GM19025 (cell line): ENCODE measurements around the gene BCAS4.
"Not testable (repeated sequence)": the region's sequence is repeated elsewhere in the genome, so short reads cannot be mapped to it uniquely, and the experiment has no call there.

Source experiments
- ATAC-seq: cut with Tn5 transposase; IDR thresholded peaks from one replicate; pipeline ENCODE4 v1.9.1; 2021; ENCODE audit warnings: mild to moderate bottlenecking, low read depth, moderate library complexity; ENCODE audit not compliant: unreplicated experiment

Gene BCAS4

DNA sequence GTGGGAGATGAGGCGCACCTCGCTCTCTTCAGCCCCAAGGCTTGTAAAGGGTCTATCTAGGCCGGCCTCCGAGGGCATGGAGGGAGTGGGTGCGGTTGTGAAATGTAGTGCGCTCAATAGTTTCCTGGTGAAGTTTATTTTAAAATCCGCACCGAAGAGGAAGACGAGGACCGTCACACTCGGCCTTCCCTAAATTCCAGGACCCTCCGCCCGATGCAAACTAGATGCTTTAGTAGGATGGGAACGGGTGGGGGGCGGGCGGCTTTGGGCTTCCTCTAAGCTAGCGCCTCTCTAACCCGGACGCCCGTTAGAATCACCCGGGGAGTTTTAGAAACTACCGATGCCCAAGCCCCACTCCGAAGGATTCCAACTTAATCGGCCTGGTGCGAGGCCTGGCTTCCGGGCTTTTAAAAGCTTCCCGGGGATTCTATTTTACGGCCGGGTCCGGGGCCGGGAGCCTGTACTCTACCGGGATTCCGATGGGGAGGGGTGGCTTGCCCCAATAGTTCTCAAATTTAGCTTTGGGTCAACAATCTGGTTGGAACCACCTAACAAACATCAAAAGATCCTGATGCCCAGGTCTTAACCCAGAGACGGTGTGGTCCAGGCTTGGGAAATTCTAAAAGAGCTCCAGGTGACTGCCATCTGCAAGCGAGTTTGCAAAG lies 548 bp upstream of the BCAS4 start:
- ATAC-seq: no peak

DNA sequence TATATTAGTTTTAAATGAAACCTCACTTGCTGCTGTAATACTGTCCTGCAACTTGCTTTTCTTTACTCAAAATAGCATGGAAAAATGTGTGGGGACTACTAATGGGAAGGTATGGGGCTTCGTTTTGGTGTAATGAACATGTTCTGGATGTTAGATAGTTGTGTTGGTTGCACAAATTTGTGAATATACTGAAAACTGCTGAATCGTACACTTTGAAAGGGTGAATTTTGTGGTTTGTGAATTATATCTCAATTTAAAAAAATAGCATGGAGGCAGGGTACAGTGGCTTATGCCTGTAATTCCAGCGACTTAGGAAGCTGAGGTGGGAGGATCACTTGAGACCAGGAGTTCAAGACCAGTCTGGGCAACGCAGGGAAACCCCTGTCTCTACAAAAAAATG lies 2.3 kb downstream of the BCAS4 start:
- no peak for ATAC-seq

DNA sequence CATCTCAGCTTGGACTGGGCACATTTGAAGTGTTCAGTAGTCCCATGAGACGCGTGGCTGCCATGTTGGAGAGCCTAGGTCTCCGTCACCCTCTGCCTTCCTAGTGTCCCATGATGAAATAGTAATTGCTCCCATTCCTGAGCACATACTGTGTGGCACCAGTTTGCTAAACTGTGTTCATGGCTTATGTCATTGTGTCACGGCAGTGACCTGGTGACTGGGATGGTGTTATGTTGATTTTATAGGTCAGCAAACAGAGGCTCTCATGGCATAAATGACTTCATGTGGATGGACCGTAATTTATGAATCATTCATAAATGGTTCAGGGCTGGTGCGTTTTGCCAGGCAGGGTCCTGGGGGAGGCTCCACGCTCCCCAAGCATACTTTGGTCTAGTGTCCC lies 3.8 kb downstream of the BCAS4 start:
- no peak for ATAC-seq

DNA sequence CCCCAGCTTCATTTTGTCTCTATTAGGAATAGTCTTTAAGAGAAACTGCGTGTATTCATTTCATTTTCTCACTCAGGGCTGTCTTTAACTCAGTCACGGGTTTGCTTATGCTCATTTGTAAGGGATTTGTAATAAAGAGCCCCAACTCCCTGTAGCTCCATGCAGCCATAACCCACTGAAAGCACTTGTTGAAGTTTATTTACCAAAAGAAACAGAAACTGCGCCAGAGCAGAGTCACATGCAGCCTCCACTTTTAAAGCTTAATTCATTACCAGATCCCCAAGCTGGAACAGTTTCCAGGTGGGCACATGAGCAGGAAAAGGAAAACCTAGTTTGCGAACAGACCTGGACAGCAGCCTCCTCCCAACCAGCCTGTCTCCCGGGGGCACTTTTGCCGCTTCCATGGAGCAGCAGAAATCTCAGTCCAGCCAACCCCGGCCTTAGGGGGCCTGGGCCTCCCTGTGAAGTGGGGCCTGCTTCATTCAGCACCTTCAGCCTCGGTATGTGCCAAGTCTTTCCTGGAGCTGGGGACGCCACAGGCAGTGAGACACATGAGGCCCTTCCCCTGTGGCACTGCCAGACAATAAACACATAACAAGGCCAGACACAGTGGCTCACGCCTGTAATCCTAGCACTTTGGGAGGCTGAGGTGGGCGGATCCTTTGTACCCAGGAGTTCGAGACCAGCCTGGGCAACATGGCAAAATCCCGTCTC lies 4.5 kb downstream of the BCAS4 start:
- ATAC-seq: no peak

DNA sequence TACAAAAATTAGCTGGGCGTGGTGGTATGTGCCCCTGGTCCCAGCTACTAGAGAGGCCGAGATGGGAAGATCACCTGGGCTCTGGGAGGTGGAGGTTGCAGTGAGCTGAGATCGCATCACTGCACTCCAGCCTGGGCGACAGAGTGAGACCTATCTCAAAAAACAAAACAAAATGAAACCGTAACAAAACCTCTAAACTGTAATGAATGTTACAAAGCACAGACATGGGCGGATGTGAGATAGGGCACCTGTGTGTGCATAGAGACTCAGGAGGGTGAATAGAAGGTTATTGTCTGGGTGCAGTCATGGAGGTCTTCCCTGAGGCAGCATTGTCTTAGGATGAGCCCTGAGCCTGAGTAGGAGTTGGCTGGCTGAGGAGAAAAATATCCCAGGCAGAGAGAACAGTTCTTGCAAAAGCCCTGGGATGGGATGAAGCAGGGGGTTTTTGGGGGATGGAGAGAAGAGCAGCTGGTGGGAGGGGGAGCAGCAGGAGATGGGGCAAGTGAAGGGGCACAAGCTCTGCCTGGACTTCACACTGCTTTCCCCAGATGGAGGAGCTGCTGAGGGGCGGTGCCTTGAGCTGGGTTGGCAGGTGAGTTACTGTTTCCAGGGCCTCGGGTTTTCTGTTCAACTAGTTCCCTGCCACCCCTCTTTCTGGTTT lies 5.2 kb downstream of the BCAS4 start:
- no peak for ATAC-seq

DNA sequence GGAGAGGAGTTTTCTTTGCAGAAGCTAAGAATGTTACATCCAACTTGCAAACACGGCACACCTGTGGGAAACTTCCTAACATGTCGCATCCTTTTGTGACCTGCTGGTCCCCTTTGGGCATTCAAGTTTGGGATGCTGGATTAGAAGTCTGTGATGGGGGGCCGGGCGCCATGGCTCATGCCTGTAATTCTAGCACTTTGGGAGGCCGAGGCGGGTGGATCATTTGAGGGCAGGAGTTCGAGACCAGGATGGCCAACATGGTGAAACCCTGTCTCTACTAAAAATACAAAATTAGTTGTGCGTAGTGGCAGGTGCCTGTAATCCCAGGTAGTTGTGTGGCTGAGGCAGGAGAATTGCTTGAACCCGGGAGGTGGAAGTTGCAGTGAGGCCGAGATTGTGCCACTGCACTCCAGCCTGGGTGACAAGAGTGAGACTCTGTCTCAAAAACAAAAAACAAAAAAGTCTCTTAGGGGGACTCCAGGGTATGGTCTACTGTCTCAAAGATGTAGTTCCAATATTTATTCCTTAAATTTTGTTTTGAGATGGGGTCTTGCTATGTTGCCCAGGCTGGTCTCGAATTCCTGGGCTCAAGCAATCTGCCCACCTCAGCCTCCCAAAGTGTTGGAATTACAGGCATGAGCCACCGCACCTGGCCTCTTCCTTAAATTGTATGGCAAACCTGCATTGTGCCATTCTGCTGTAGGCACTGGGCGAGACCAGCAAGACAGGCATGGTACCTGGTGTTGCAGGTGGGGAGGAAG lies 6.3 kb downstream of the BCAS4 start:
- not testable (repeated sequence) for ATAC-seq

DNA sequence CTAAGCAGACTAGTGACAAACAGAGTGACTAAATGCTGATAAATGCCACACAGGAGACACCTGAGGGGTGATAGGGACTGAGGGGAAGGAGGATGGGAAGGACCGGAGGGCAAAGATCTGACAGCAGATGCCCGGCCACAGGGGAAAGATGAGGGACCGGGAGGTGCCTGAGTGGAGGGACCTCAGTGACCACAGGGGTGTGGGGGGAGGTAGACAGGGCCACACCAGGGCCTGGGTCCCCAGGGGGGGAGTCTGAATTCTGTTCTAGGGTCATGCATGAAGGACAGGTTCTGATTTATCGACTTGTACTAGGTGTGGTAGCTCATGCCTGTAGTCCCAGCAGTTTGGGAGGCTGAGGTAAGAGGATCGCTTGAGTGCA lies 6.9 kb downstream of the BCAS4 start:
- ATAC-seq: no peak

DNA sequence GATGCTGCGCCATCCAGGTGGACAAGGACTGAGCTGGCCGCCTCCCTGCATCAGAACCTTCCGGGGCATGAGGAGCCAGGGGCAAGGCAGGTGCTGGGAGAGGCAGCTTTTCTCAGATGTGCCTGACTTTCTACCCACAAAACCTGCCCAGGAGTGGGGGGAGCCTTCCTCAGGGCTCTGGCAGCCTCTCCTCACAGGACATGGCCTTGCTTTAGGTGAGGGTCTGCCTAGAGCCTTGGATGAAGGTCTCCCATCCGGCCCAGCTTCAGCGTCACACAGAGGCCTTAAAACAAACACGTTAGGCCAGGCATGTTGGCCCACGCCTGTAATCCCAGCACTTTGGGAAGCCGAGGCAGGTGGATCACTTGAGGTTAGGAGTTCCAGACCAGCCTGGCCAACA lies 7.4 kb downstream of the BCAS4 start:
- ATAC-seq: no peak

DNA sequence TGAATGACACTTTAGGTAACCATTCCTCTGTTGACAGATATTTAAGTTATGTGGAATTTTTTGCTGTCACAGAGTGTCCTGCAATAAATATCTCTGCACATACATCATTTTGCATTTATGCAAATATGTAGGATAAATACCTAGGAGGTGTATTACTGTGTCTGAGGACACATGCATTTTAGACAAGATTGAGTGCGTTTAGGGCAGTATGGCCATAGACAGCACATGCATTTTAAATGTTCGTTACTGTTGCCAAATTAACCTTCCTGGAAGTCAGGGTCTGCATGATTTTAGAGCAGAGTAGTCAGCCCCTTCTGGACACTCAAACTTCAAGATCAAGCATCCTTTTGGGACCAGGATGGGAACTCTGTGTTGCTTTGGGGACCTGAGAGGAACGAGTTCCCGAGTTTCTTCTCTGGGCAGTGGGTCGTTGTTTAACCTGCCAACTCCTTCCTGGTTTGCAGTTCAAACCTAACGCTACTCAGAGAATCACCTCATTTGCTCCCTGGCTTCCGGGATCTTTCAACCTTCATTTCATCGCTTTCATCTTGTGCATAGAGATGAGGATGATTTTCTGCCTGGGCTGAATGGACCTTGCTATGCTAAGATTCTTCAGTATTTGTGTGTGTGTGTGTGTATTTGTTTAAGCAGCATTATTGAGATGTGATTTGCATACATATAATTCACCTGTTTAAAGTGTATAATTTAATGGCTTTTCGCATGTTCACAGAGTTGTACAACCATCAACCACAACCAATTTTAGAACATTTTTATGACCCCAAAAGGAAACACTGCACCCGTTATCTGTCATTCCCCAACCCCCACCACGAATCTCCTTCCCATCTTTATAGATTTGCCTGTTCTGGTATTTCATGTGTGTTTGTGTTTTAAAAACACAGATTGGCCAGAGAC lies 9.8 kb downstream of the BCAS4 start:
- ATAC-seq: no peak

DNA sequence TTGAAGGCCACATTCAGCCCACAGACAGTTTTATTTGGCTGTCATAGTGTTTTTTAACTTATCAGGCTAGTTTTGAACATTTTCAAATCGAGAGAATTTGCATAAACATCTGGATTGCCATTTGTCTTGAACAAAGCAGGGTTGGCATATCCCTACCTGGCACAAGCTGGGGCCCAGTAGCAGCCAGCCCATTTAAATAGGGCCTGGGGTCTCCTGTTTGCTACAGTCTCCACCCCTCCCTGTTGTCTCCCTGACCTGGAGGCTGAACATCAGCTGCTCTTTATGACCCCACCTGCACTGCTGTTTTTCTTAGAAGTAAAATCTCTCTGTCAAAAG lies 10.5 kb downstream of the BCAS4 start:
- ATAC-seq: no peak

DNA sequence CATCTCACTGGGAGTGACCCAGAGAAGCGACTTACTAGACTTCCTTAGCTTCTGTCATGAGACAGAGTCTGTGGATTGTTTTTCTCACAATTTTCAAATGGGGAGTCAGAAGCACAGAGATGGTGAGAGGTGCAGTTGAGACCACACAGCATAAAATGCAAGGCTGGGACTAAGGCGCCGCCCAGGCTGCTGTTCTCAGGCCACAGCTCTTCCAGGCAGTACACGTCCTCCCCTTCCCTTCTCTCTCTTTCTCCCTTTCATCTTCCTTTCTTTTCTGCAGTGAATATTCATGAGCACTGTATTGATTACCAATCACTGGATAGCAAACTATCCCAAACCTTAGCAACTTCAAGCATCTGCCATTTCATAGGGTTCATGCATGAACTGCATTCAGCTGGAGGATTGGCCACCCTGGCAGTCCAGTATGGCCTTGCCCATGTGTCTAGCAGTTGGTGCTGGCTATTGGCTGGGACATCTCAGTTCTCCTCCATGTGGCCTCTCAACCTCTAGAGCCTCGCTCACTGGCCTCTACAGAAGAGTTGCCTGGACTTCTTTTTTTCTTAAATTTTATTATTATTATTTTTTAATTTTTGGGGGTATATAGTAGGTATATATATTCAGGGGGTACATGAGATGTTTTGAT lies 11.4 kb downstream of the BCAS4 start:
- no peak for ATAC-seq

DNA sequence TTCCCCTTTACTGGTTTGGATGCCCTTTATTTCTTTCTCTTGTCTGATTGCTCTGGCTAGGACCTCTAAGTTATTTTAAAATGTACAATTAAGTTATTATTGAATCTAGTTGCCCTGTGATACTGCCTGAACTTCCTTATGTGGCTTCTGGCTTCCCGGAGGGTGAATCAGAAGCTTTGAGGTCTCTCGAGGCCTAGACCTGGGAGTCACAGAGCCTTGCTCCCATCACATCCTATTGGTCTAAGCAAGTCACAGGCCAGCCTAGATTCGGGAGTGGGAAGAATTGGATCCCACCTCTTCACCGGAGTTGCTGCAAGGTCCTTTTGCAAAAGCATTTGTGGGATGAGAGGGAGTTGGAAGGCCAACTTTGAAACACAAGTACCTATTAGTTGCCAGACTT lies 15.2 kb downstream of the BCAS4 start:
- no peak for ATAC-seq

DNA sequence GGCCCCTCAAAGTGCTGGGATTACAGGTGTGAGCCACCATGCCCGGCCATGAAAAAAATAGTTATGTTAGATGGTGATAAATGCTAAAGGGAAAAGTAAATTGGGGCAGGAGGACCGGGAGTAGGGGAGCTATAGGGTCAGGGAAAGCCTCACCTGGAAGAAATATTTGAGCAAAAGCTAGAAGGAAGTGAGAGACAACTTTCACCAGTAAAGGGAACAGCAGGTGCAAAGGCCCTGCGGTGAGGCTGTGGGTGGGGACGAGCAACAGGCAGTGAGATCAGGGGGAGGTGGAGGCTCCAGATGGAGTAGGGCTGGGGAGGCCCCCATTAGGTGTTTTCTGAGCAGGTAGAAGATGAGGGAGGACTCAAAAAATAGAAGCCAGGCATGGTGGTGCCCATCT lies 16.0 kb downstream of the BCAS4 start:
- ATAC-seq: no peak

DNA sequence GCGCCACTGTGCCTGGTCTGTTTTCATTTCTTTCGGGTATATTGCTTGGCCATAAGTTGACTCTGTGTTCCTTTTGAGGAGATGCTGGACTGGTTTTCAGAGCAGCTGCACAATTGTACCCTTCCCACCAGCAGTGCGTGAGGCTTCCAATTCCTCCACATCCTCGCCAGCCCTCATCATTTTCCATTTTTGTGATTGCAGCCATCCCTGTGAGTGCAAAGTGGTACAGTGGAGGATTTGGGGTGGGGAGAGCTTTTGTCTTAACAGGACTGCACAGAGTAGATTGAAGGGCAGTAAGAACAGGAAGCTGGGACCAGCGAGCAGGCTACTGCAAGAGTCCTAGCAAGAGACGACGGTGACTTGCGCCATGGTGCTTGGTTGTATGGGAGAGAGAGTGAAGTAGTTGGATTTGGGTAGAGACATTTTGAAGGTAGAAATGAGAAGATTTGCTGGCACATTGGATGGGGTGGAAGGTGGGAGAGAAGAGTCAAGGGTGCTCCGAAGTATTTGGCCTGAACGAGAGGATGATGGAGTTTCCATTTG lies 18.3 kb downstream of the BCAS4 start:
- ATAC-seq: no peak

DNA sequence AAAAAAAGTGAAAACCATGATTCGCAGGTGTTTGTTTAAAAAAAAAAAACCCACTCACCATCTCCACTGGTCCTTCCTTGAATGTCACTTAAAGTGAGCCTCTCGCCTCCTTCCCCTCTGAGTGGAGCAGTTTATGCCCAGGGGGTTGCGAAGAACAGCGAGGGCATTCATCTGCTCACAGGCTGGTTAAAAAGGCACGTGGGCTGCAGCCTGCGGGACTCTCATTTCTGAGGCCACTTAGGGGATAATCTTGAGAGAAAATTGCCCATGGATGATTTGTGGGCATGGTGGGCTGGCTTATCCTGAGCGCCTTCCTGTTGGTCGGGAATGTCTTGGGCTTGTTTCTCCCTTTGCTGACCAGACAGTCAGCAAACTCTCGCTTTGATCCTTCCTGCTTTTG lies 18.9 kb downstream of the BCAS4 start:
- ATAC-seq: no peak

DNA sequence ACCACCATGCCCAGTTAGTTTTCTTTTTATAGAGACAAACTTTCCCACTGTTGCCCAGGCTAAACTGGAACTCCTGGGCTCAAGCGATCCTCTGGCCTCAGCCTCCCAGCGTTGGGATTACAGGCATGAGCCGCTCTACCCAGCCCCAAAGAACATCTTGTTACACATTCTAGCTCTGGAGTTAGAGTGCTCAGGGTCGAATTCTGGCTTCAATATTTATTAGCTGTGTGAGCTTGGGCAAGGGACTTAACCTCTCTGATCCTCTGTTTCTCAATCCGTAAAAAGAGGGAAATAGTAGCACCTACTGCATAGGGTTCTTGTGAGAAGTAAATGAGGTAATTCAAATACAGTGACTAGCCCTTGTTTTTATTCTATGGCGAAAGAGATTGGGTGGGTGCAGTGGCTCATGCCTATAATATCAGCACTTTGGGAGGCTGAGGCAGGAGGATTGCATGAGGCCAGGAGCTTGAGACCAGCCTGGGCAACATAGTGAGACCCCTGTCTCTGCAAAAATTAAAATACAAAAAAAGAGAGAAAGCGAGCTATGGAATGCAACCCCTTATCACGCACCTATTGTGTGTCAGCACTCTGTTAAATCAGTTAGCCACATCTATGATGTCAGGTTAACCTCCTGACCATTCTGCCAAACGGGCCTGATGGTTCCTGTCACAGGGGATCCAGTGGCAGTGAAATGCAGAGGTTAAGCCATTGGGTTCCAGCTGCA lies 19.7 kb downstream of the BCAS4 start:
- no peak for ATAC-seq

DNA sequence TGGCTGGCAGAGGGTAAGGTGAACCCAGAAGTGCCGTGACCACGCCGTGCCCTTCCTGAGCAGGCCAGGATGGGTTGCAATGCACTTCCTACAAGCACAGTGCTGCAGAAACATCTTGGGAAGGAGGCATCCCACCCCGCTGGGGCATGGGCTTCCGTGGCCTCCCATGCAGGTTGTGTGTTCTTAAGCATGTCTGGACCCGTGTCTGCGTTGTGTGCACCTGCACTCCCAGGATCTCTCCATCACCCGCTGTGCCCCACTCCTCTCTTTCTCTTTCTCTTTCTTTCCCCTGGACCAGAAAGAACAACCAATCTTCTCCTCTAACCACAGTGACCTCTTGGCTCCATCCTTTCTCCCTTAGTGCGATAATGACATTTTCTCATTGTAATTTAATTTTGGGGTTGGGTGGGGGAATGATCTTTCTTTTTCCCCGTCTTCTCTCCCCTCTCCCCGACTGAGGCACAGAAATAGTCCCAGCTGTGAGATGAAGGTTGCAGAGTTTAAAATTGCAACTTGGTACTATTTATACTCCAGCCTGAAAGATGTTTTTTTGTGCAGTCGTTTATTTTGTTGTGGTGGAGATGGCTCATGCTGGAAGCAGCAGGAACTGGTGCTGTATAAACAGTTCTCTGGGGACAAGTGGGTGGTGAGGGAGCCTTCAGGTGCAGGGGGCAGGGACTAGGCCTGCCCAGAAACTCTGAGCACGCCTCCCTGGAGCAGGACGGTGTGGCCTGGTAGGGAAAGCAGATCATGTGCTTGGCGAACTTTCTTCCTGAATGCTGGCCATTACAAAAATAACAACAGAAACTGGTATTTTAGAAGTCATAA lies 20.5 kb downstream of the BCAS4 start:
- no peak for ATAC-seq

DNA sequence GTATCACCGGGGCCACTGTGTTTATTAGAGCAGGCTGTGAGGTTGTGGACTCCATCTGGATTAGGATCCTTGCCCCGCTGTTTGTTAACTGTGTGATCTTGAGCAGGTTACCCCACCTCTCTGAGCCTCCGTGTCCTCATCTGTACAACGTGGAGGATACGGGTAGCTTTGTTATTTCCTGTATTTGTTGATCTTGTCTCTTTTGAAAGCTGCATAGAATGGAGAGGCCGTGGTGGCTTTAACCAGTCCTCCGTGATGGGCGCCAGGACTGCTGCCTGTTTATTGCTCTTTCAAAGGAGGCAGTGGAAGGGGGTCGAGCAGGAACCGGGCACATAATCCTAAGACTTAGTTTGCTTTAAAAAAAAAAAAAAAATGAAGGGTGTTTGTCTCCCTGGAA lies 22.9 kb downstream of the BCAS4 start:
- no peak for ATAC-seq
